ENCODE data around the gene SLC6A17. TPM values are rescaled to one million over a fixed set of nuclear protein-coding genes. Genes with fewer than 3 reads are reported as not detected.
A peak's percentile ranks its signal among the peaks of the same experiment; 100 is the strongest.

Gene SLC6A17
- total RNA-seq, 2 experiments from 2014 or later, result not detected

- POLR2A ChIA-PET, result no interaction called here
- H3K27ac Mint-ChIP-seq, result no peak overlapping the region
- H3K4me3 Mint-ChIP-seq, result no peak overlapping the region
- H3K27me3 Mint-ChIP-seq, result peaks cover 35% of the 10 kb centered on the region
- H3K9me3 Mint-ChIP-seq, result no peaks in the 10 kb centered on the region
- no peaks in the 10 kb centered on the region for H3K36me3 Mint-ChIP-seq (ENCODE audit: low read depth)
- peaks cover 2% of the 10 kb centered on the region for H3K4me1 Mint-ChIP-seq
- CTCF ChIA-PET, result no interaction called here
- DNase-seq, result no peak
Observed at GRCh38 chr1:110151175-110151669, 928 bp downstream of the SLC6A17 start.

DNA sequence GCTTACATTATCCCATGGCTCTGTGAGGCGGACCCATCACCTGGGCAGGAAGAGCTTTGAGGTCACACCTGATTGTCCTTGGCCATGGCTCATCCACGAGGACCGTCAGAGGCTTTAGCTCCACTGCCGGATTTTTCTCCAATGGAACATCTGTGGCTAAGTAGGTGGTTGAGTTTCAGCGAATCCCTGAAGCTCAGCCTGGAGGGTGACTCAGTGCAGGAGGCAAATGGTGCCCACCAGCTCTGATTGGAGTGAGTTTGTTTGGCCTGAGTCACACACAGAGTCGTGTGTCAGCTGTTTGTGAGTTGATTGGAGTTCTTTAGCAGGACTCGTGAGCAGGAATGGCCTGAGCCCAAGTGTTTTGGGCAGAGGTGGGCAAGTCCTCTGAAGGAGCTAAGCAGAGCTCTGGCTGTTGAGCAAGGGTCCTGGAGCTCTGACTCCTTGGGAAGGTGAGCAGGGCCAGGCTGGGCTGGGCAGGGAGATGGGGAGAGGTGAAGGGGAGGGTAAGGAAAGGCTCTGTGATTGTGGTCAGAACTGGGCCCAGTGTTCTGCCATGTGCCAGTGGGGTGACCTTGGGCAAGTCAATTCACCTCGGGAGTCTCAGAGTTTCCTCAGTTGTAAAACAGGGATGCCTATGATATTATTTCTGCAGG, 2.0 kb downstream of the SLC6A17 start:
- ChIA-PET CTCF (no interaction called here), POLR2A (interaction anchor here (1.2 kb wide), 1 partner anchor 16 kb away, joined by 3 read pairs; no protein-coding TSS in a partner anchor)
- Mint-ChIP-seq H3K4me3 (no peak overlapping the region), H3K4me1 (peaks cover 2% of the 10 kb centered on the region), H3K36me3 (ENCODE audit: low read depth) (no peaks in the 10 kb centered on the region), H3K27ac (no peak overlapping the region), H3K27me3 (peaks cover 43% of the 10 kb centered on the region), H3K9me3 (no peaks in the 10 kb centered on the region)
- DNase-seq, result no peak

- ChIA-PET CTCF (no interaction called here), POLR2A (no interaction called here)
- Mint-ChIP-seq H3K36me3 (ENCODE audit: low read depth) (no peaks in the 10 kb centered on the region), H3K9me3 (no peaks in the 10 kb centered on the region), H3K27me3 (peaks cover 47% of the 10 kb centered on the region), H3K4me1 (peaks cover 2% of the 10 kb centered on the region), H3K4me3 (no peak overlapping the region), H3K27ac (no peak overlapping the region)
- DNase-seq, result no peak
Observed at GRCh38 chr1:110153407-110153950, 3.2 kb downstream of the SLC6A17 start.

DNA sequence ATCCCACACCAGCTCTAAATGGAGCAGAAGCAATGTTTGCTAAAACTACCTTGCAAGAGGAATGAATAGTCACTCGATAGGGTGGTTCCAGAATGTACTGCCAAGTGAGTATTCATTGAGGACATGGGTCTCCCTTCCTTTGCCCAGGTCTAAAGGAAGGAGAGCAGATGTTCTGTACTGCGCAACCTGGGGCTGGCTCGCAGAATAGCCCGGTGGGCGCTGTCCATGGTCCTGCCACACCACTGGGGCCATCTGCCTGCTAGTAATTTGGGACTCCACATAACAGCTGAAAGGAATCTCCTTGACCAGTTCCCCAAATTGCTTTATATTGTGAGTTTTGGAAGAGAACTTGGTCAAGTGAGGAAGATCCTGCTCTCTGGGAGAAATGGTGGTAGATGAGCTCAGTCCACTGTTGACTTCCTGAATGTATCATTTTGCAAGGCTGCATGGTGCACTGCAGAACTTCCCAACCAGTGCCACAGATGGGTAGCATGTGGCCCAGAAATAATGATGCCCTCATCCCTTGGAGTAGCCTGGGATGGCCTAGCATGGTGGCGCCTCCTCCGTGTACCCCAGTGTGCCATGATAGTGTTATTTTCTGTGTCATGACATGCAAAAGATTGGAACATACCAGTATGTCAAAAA, 5.7 kb downstream of the SLC6A17 start:
- H3K27ac Mint-ChIP-seq, result no peak overlapping the region
- H3K27me3 Mint-ChIP-seq, result peaks cover 58% of the 10 kb centered on the region
- CTCF ChIA-PET, result interaction anchor here (1.0 kb wide), 1 partner anchor 41 kb away, joined by 3 read pairs; no protein-coding TSS in a partner anchor
- H3K9me3 Mint-ChIP-seq, result no peaks in the 10 kb centered on the region
- POLR2A ChIA-PET, result interaction anchor here (0.7 kb wide), 1 partner anchor 207 kb away, joined by 3 read pairs; no protein-coding TSS in a partner anchor
- H3K36me3 Mint-ChIP-seq (ENCODE audit: low read depth), result no peaks in the 10 kb centered on the region
- no peak overlapping the region for H3K4me3 Mint-ChIP-seq
- peak; percentile 64 for DNase-seq
- H3K4me1 Mint-ChIP-seq, result no peaks in the 10 kb centered on the region

DNA sequence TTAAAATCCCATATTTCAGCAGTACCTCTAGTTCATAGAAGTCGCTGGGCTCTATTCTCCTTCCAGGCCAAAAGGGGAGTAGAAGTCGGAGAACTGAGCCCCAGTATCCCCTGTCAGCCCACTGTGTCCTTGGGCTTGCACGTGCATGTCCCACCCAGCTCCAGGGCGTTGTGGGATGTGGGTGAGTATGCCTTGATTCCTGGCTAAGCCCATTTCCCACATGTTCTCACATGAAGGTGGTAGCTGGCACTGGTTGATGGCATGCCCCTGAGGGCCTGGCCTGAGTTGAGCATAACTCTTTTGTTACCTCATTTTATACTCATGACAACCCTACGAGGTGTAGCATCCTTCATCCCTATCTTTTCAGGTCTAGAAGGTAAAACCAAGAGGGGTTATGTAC, 8.0 kb downstream of the SLC6A17 start:
- no peak overlapping the region for H3K4me3 Mint-ChIP-seq
- no peaks in the 10 kb centered on the region for H3K9me3 Mint-ChIP-seq
- CTCF ChIA-PET, result no interaction called here
- no peak overlapping the region for H3K27ac Mint-ChIP-seq
- H3K4me1 Mint-ChIP-seq, result no peaks in the 10 kb centered on the region
- H3K36me3 Mint-ChIP-seq (ENCODE audit: low read depth), result no peaks in the 10 kb centered on the region
- no peak for DNase-seq
- POLR2A ChIA-PET, result no interaction called here
- H3K27me3 Mint-ChIP-seq, result peaks cover 37% of the 10 kb centered on the region

GRCh38 chr1:110159168-110159567, 8.9 kb downstream of the SLC6A17 start:
- peaks cover 34% of the 10 kb centered on the region for H3K27me3 Mint-ChIP-seq
- no peak overlapping the region for H3K27ac Mint-ChIP-seq
- no peak for DNase-seq
- H3K9me3 Mint-ChIP-seq, result no peaks in the 10 kb centered on the region
- ChIA-PET POLR2A (no interaction called here), CTCF (no interaction called here)
- H3K4me3 Mint-ChIP-seq, result no peak overlapping the region
- H3K4me1 Mint-ChIP-seq, result no peaks in the 10 kb centered on the region
- no peaks in the 10 kb centered on the region for H3K36me3 Mint-ChIP-seq (ENCODE audit: low read depth)

- no peak overlapping the region for H3K4me3 Mint-ChIP-seq
- ChIA-PET CTCF (interaction anchor here (1.4 to 1.5 kb wide), 2 partner anchors 101 to 107 kb away, joined by 4 to 5 read pairs; no protein-coding TSS in a partner anchor), POLR2A (no interaction called here)
- DNase-seq, result no peak
- no peaks in the 10 kb centered on the region for H3K36me3 Mint-ChIP-seq (ENCODE audit: low read depth)
- no peaks in the 10 kb centered on the region for H3K9me3 Mint-ChIP-seq
- H3K27me3 Mint-ChIP-seq, result peaks cover 26% of the 10 kb centered on the region
- no peaks in the 10 kb centered on the region for H3K4me1 Mint-ChIP-seq
- H3K27ac Mint-ChIP-seq, result no peak overlapping the region
Observed at GRCh38 chr1:110160538-110161100, 10.3 kb downstream of the SLC6A17 start.

DNA sequence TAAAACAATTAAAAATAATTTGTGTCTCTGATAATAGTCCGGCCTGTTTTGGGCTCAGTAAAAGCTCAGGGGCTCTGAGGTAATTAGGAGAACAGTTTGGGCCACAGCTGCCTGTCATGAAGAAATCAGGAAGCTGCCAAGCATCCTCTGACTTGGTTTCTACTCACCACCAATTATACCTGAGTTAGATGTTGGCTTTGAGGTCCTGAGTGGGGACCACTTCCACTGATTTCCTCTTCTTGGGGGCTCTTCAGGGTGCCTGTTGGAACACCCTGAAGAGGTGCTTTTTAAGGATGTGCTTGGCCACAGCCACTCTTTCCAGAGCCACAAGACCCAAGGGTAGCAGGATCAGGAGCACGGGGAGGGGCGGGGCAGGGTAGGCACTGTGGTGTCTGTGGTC, 10.9 kb downstream of the SLC6A17 start:
- POLR2A ChIA-PET, result no interaction called here
- CTCF ChIA-PET, result interaction anchor here (1.4 to 1.5 kb wide), 2 partner anchors 101 to 108 kb away, joined by 4 to 5 read pairs; no protein-coding TSS in a partner anchor
- H3K27me3 Mint-ChIP-seq, result peaks cover 23% of the 10 kb centered on the region

DNA sequence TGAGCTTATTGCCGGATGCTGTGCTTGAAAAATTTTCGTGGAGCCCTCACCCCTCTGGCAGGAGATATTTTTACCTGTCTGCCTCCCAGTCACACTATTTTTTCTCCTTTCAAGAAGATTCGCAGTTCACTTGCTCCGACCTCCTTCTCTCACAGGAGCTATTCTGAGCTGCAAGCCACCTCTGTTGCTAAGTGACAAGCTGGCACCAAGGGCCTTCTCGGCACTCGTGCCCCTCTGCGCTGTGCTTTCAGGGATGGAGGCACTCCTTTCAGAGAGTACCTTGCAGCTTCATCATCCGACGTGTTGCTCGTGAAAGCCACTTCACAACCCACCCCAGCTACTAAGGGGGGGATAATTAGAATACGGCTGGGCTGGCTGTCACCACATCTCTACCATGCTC, 11.6 kb downstream of the SLC6A17 start:
- no peak for DNase-seq
- ChIA-PET POLR2A (no interaction called here), CTCF (interaction anchor here (1.4 to 1.5 kb wide), 2 partner anchors 102 to 108 kb away, joined by 4 to 5 read pairs; no protein-coding TSS in a partner anchor)
- no peaks in the 10 kb centered on the region for H3K36me3 Mint-ChIP-seq (ENCODE audit: low read depth)
- no peak overlapping the region for H3K4me3 Mint-ChIP-seq
- no peaks in the 10 kb centered on the region for H3K9me3 Mint-ChIP-seq
- peaks cover 17% of the 10 kb centered on the region for H3K27me3 Mint-ChIP-seq
- H3K4me1 Mint-ChIP-seq, result no peaks in the 10 kb centered on the region
- H3K27ac Mint-ChIP-seq, result no peak overlapping the region

More for the DNA sequence above, 10.9 kb downstream of the SLC6A17 start:
- no peak for DNase-seq
- no peaks in the 10 kb centered on the region for H3K36me3 Mint-ChIP-seq (ENCODE audit: low read depth)
- no peaks in the 10 kb centered on the region for H3K9me3 Mint-ChIP-seq
- H3K4me1 Mint-ChIP-seq, result no peaks in the 10 kb centered on the region
- no peak overlapping the region for H3K27ac Mint-ChIP-seq
- H3K4me3 Mint-ChIP-seq, result no peak overlapping the region

DNA sequence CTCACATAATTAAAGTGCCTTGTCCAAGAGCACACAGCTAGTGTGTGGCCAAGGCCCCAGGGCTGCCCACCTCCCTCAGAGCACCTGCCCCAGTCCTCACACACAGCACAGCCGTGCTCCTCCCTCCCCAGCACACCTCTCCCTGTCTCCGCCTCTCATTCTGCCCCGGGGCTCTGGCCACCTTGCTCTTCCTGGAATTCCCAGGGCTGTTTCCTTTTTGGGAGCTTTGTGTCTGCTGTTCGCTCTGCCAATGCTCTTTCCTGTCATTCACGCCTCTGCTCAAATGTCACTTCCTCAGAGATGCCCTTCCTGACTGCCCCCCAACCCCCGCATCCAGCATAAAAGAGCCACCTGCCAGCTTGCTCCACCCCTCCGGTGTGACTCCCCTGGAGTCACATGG, 13.3 kb downstream of the SLC6A17 start:
- Mint-ChIP-seq H3K4me3 (no peak overlapping the region), H3K4me1 (no peaks in the 10 kb centered on the region), H3K27ac (no peak overlapping the region), H3K27me3 (peaks cover 11% of the 10 kb centered on the region), H3K36me3 (ENCODE audit: low read depth) (no peaks in the 10 kb centered on the region), H3K9me3 (no peaks in the 10 kb centered on the region)
- DNase-seq, result no peak
- ChIA-PET POLR2A (no interaction called here), CTCF (interaction anchor here (0.7 to 1.6 kb wide), 2 partner anchors 58 to 80 kb away, joined by 3 read pairs; no protein-coding TSS in a partner anchor)

DNA sequence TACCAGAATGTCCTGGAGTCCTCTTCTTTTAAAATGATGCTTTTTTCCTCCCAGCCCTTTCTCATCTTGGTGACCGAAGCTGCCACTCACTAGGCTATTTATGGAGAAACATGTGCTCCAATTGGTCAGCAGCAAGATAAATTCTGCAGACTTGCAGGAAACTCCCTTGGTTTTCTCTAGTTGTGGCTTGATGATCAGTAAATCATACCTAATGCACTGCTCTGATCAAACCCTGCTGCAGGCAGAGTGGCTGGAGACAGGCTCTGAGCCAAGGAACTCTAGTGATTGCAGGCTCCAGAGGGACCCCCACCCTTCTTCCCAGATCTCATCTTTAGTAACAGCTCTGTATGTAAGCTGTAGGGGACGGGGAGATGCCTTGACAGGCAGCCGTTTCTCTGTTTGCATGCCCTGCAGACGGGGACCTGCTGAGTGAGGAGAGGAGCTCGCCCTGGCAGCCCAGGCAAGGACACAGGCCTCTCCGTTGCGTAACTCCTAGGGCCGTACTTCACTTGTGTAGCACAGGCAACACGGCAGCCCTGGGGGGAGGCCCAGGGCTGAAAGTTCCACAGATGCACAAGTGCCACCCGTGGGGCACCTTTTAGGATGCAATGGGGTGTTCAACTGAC, 14.5 kb downstream of the SLC6A17 start:
- ChIA-PET CTCF (interaction anchor here (1.6 kb wide), 1 partner anchor 59 kb away, joined by 3 read pairs; no protein-coding TSS in a partner anchor), POLR2A (no interaction called here)
- DNase-seq, result no peak
- no peaks in the 10 kb centered on the region for H3K4me1 Mint-ChIP-seq
- H3K27ac Mint-ChIP-seq, result no peak overlapping the region
- no peaks in the 10 kb centered on the region for H3K9me3 Mint-ChIP-seq
- H3K4me3 Mint-ChIP-seq, result no peak overlapping the region
- no peaks in the 10 kb centered on the region for H3K36me3 Mint-ChIP-seq (ENCODE audit: low read depth)
- H3K27me3 Mint-ChIP-seq, result peaks cover 10% of the 10 kb centered on the region

GRCh38 chr1:110165761-110166231, 15.5 kb downstream of the SLC6A17 start:
- H3K4me1 Mint-ChIP-seq, result no peaks in the 10 kb centered on the region
- no peaks in the 10 kb centered on the region for H3K9me3 Mint-ChIP-seq
- no peaks in the 10 kb centered on the region for H3K36me3 Mint-ChIP-seq (ENCODE audit: low read depth)
- H3K27ac Mint-ChIP-seq, result no peak overlapping the region
- no peak overlapping the region for H3K4me3 Mint-ChIP-seq
- DNase-seq, result no peak
- POLR2A ChIA-PET, result no interaction called here
- CTCF ChIA-PET, result no interaction called here
- peaks cover 2% of the 10 kb centered on the region for H3K27me3 Mint-ChIP-seq

DNA sequence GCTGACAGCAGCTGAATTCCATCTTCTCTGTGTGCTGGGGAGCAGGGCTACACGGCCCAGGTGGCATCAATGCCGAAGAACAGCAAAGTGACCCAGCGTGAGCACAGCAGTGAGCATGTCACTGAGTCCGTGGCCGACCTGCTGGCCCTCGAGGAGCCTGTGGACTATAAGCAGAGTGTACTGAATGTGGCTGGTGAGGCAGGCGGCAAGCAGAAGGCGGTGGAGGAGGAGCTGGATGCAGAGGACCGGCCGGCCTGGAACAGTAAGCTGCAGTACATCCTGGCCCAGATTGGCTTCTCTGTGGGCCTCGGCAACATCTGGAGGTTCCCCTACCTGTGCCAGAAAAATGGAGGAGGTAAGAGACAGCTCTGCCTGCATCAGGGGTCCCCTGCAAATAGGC, 16.6 kb downstream of the SLC6A17 start:
- DNase-seq, result no peak
- ChIA-PET CTCF (interaction anchor here (0.6 kb wide), 1 partner anchor 22 kb away, joined by 3 read pairs; no protein-coding TSS in a partner anchor), POLR2A (no interaction called here)
- no peaks in the 10 kb centered on the region for H3K4me1 Mint-ChIP-seq
- no peaks in the 10 kb centered on the region for H3K36me3 Mint-ChIP-seq (ENCODE audit: low read depth)
- H3K27ac Mint-ChIP-seq, result no peak overlapping the region
- H3K9me3 Mint-ChIP-seq, result no peaks in the 10 kb centered on the region
- H3K4me3 Mint-ChIP-seq, result no peak overlapping the region
- H3K27me3 Mint-ChIP-seq, result peaks cover 2% of the 10 kb centered on the region
